Right forelimb (tissue), 1 donor: ENCODE data around the gene PCCA.
"Not testable (repeated sequence)": the region's sequence is repeated elsewhere in the genome, so short reads cannot be mapped to it uniquely, and the experiment has no call there.

Experiments used
- DNase-seq: peaks from one replicate; pipeline ENCODE4 v3.0.0-alpha.2; 2018

PCCA gene

GRCh38 chr13:100563779-100564178, 474.9 kb downstream of the PCCA start:
- no peak for DNase-seq

- DNase-seq = no peak
Measured at GRCh38 chr13:100564444-100565223, 475.7 kb downstream of the PCCA start.

GRCh38 chr13:100565286-100565685, 476.4 kb downstream of the PCCA start:
- no peak for DNase-seq

- DNase-seq = no peak
Measured at GRCh38 chr13:100566543-100566942, 477.6 kb downstream of the PCCA start.

GRCh38 chr13:100573121-100573520, 484.2 kb downstream of the PCCA start:
- DNase-seq = no peak

GRCh38 chr13:100577239-100577638, 488.3 kb downstream of the PCCA start:
- not testable (repeated sequence) for DNase-seq
